Astrocyte of the cerebellum (primary cell): ENCODE measurements around the gene SLC45A3.

Source experiments
- DNase-seq: peaks from one replicate; pipeline ENCODE4 v3.0.0-alpha.2; 2011; ENCODE audit warnings: low read depth
- H3K4me3 ChIP-seq: 2 replicates; pipeline ENCODE4 v1.5.1; 2011; ENCODE audit warnings: mild to moderate bottlenecking, low read depth, low read length, moderate library complexity
- CTCF ChIP-seq: IDR thresholded peaks from 2 replicates; pipeline ENCODE4 v1.5.1; 2012; ENCODE audit warnings: low read length, low read depth, moderate library complexity, mild to moderate bottlenecking; ENCODE audit errors: missing control alignments
- in situ Hi-C: cut with HindIII; loops from 2 replicates; pipeline ENCODE4 v1.10.0; 2017; ENCODE audit warnings: low sequenced_read_pairs

SLC45A3 gene

GRCh38 chr1:205610036-205610435 is 70.3 kb downstream of the SLC45A3 start:
- TF ChIP-seq CTCF = no peak
- no peak overlapping the region for H3K4me3 ChIP-seq
- in situ Hi-C loops = no loop called here
- peak; percentile 50 for DNase-seq
